ENCODE results near the gene ABHD10. TPM values are rescaled to one million over a fixed set of nuclear protein-coding genes. Genes with fewer than 3 reads are reported as not detected.

The ABHD10 gene
- total RNA-seq, 1 donor from 2014 or later = 25.5 TPM

DNA sequence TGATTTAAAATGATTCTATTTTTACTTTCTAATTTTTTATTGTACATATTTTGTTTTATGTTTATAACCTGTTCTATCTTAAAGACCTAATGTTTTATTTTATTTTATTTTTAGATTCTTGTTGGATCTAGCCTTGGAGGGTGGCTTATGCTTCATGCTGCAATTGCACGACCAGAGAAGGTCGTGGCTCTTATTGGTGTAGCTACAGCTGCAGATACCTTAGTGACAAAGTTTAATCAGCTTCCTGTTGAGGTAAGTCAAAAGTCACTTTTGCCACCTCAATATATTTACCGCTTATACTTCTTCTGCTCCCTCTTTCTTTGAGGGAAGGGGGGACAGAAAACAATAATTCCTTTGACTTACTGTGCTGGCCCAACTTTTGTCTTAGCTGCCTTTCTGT is 8.0 kb downstream of the ABHD10 start:
- H3K4me1 Mint-ChIP-seq (ENCODE audit: unreplicated experiment) = no peaks in the 10 kb centered on the region
- H3K36me3 Mint-ChIP-seq (ENCODE audit: unreplicated experiment) = peaks cover 30% of the 10 kb centered on the region
- H3K4me3 Mint-ChIP-seq (ENCODE audit: unreplicated experiment) = no peak overlapping the region
- TF ChIP-seq CTCF (IDR thresholded peaks at IDR 0.05) = no peak
- no peaks in the 10 kb centered on the region for H3K9me3 Mint-ChIP-seq (ENCODE audit: unreplicated experiment)
- no peak overlapping the region for H3K27ac Mint-ChIP-seq (ENCODE audit: unreplicated experiment)
- no peak for DNase-seq (ENCODE audit: extremely low spot score, unreplicated experiment)
- H3K27me3 Mint-ChIP-seq (ENCODE audit: unreplicated experiment) = no peaks in the 10 kb centered on the region

DNA sequence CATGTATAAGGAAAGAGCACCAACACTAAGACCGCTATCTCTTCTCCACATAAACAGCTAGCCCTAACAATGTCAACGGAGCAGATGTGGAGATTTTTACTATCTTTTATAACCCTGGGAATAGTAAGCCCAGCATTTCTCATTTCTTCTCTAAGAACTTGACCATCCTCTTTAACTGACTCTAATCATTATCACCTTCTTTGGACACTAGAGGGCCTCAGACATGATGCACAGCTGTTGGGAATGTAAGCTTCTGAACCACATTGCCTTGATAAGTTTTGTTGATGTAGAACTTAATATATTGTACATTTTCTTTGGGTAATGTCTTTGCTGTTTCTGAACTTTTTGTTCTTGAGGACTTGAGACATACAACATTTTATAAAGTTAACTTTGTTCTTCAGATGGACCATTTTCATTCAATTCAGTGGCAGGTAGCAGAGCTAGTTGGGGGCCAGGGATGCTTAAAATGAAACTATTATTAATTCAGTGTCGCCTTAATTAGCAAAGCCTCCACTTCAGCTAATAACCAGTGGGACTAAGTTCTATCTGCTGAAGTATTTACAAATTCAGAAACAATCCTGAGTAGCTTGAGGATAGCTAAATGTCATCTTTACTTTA is 10.3 kb downstream of the ABHD10 start:
- H3K27ac Mint-ChIP-seq (ENCODE audit: unreplicated experiment) = no peak overlapping the region
- no peak overlapping the region for H3K4me3 Mint-ChIP-seq (ENCODE audit: unreplicated experiment)
- DNase-seq (ENCODE audit: extremely low spot score, unreplicated experiment) = no peak

GRCh38 chr3:111993038-111993437 is 14.2 kb downstream of the ABHD10 start:
- H3K36me3 Mint-ChIP-seq (ENCODE audit: unreplicated experiment) = peaks cover 9% of the 10 kb centered on the region
- TF ChIP-seq CTCF (IDR thresholded peaks at IDR 0.05) = no peak
- H3K9me3 Mint-ChIP-seq (ENCODE audit: unreplicated experiment) = no peaks in the 10 kb centered on the region
- no peaks in the 10 kb centered on the region for H3K27me3 Mint-ChIP-seq (ENCODE audit: unreplicated experiment)
- no peaks in the 10 kb centered on the region for H3K4me1 Mint-ChIP-seq (ENCODE audit: unreplicated experiment)
- no peak for DNase-seq (ENCODE audit: extremely low spot score, unreplicated experiment)
- no peak overlapping the region for H3K4me3 Mint-ChIP-seq (ENCODE audit: unreplicated experiment)
- H3K27ac Mint-ChIP-seq (ENCODE audit: unreplicated experiment) = no peak overlapping the region

More for the DNA sequence above, 10.3 kb downstream of the ABHD10 start:
- no peaks in the 10 kb centered on the region for H3K4me1 Mint-ChIP-seq (ENCODE audit: unreplicated experiment)
- H3K27me3 Mint-ChIP-seq (ENCODE audit: unreplicated experiment) = no peaks in the 10 kb centered on the region
- no peaks in the 10 kb centered on the region for H3K9me3 Mint-ChIP-seq (ENCODE audit: unreplicated experiment)
- TF ChIP-seq CTCF (IDR thresholded peaks at IDR 0.05) = peak; percentile 81
- H3K36me3 Mint-ChIP-seq (ENCODE audit: unreplicated experiment) = peaks cover 22% of the 10 kb centered on the region

DNA sequence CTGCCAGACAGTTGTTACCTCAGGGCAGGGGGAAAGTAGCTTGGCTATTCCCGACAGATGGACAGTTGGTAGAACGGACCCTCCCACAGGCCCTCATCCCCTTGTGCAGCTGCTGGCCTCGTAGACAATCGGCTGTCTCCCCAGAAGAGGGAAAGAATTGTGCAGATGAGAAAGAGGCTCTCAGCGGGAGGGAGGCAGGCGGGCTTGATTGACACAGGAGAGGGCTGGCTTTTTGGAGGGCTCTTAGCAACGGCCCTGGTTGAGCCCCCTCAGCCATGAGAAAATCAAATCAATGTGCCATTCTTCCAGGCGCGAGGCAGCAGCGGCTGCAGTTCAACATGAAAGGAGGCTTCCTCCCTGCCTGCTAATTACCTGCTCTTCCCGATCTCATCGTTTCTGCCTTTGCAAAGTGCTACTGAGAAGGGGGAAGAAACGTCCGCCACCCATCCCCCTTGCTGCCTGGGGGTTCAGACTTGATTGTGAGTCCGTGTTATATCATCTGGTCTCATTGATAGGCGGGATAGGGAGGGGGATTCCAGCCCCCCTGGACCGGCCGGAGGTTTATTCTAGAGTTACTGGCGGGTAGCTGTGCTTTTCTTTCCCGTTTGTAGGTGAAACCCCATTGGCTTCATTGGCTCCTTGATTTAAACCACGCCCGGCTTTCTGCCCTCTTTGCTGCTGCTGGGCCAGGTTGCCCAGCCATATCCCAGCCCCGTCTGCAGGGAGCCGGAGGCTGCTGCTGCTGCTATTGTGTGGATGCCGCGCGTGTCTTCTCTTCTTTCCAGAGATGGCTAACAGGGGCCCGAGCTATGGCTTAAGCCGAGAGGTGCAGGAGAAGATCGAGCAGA is 20.0 kb downstream of the ABHD10 start, which contains the start of gene TAGLN3:
Gene TAGLN3, plus strand, starts transcription at position 287 of the 848 bp plus-strand sequence. Its CDS starts 501 bp downstream, at position 788.
- Mint-ChIP-seq H3K27me3 (ENCODE audit: unreplicated experiment) (no peaks in the 10 kb centered on the region), H3K27ac (ENCODE audit: unreplicated experiment) (no peak within 1 kb of the TSS), H3K9me3 (ENCODE audit: unreplicated experiment) (no peaks in the 10 kb centered on the region), H3K4me1 (ENCODE audit: unreplicated experiment) (peaks cover 16% of the 10 kb centered on the region), H3K4me3 (ENCODE audit: unreplicated experiment) (peak within 1 kb of the TSS; percentile 76), H3K36me3 (ENCODE audit: unreplicated experiment) (no peaks in the 10 kb centered on the region)
- DNase-seq (ENCODE audit: extremely low spot score, unreplicated experiment) = no peak
- TF ChIP-seq CTCF (IDR thresholded peaks at IDR 0.05) = no peak
